Panc1 (cell line): ENCODE data around the gene PROS1. TPM values are rescaled to one million over a fixed set of nuclear protein-coding genes. Genes with fewer than 3 reads are reported as not detected.
"Not testable (repeated sequence)": the region's sequence is repeated elsewhere in the genome, so short reads cannot be mapped to it uniquely, and the experiment has no call there.

ENCODE experiments used
- ATAC-seq: fragments of 200-7000 bp; cut with Tn5 transposase; 2 replicates; pipeline ENCODE4 v1.9.1; 2020; ENCODE audit warnings: mild to moderate bottlenecking, moderate library complexity
- BruUV-seq: library from RNA; stranded (reverse); fragments of 400-500 nt; replicated peaks from 2 replicates; lab custom pipeline; 2021; lab: Mats Ljungman, UMichigan
- CTCF ChIA-PET: fragments of 300-600 bp; sonication (Branson Sonifier 250); formaldehyde crosslinking; loops from one replicate; lab custom pipeline; 2022; ENCODE audit warnings: antibody characterized with exemption; lab: Charles Lee
- POLR2A ChIA-PET: fragments of 300-600 bp; sonication (Branson Sonifier 250); formaldehyde crosslinking; loops from one replicate; lab custom pipeline; 2022; ENCODE audit warnings: antibody characterized with exemption; lab: Charles Lee
- DNase-seq: peaks from one replicate; pipeline ENCODE4 v3.0.0-alpha.2; 2010; ENCODE audit warnings: low read depth, low spot score
- H3K27ac ChIP-seq: 2 replicates; pipeline ENCODE4 v1.5.1; 2011; ENCODE audit warnings: mild to moderate bottlenecking, low read length, inconsistent platforms
- H3K27me3 ChIP-seq: fragments of 200-500 bp; sonication (Bioruptor generic); 2 replicates; pipeline ENCODE4 v1.6.0; 2014; ENCODE audit warnings: low read length, inconsistent platforms; ENCODE audit not compliant: control insufficient read depth, insufficient read depth
- H3K36me3 ChIP-seq: fragments of 200-500 bp; sonication (Bioruptor generic); 2 replicates; pipeline ENCODE4 v1.5.1; 2014; ENCODE audit warnings: inconsistent platforms, mild to moderate bottlenecking, low read length, moderate library complexity; ENCODE audit not compliant: control insufficient read depth, insufficient read depth
- H3K4me1 ChIP-seq: 2 replicates; pipeline ENCODE4 v1.5.1; 2011; ENCODE audit warnings: inconsistent platforms, mild to moderate bottlenecking, low read length, moderate library complexity; ENCODE audit not compliant: control insufficient read depth, insufficient read depth
- H3K4me3 ChIP-seq, 2 experiments: 2 replicates each; pipeline ENCODE4 v1.5.1; 2011 to 2012; ENCODE audit warnings: low read depth in 2 of 2, low read length in 2 of 2, mild to moderate bottlenecking in 2 of 2, inconsistent platforms in 1 of 2, moderate library complexity in 1 of 2
- H3K9me3 ChIP-seq: fragments of 200-500 bp; sonication (Bioruptor generic); 2 replicates; pipeline ENCODE4 v1.5.1; 2014; ENCODE audit warnings: low read depth, mild to moderate bottlenecking, inconsistent platforms, low read length, moderate library complexity; ENCODE audit not compliant: control insufficient read depth, insufficient read depth
- CTCF ChIP-seq: fragments of 450-650 bp; IDR thresholded peaks from 2 replicates; pipeline ENCODE4 v1.5.1; 2017; ENCODE audit warnings: mild to moderate bottlenecking
- POLR2AphosphoS5 ChIP-seq: IDR thresholded peaks from 2 replicates; pipeline ENCODE4 v1.6.1; 2012; ENCODE audit warnings: mild to moderate bottlenecking, low read depth, low read length, moderate library complexity
- REST ChIP-seq, 2 experiments: IDR thresholded peaks; 2 replicates each; pipeline ENCODE4 v1.6.1; 2011 to 2012; ENCODE audit warnings: low read depth in 2 of 2, control low read depth in 1 of 2, low read length in 1 of 2, mild to moderate bottlenecking in 1 of 2, moderate library complexity in 1 of 2; ENCODE audit not compliant: insufficient read depth in 1 of 2
- SIN3A ChIP-seq: IDR thresholded peaks from 2 replicates; pipeline ENCODE4 v1.6.1; 2012; ENCODE audit warnings: low read depth, mild to moderate bottlenecking, low read length, moderate library complexity, borderline replicate concordance; ENCODE audit not compliant: insufficient read depth
- TCF7L2 ChIP-seq: IDR thresholded peaks from 2 replicates; pipeline ENCODE4 v1.6.1; 2011; ENCODE audit warnings: mild to moderate bottlenecking, low read depth, low read length, inconsistent platforms
- in situ Hi-C: cut with HindIII; loops from 2 replicates; pipeline ENCODE4 v1.10.0; 2016; ENCODE audit warnings: low sequenced_read_pairs, low pct_unique_long_range_greater_than_20kb
- intact Hi-C: fragments of 100-400 bp; cut with micrococcal nuclease; formaldehyde crosslinking; loops from one replicate; pipeline ENCODE4 v1.10.0; 2022; ENCODE audit not compliant: unreplicated experiment
- total RNA-seq: library from RNA; stranded (reverse); gene quantifications from one replicate; pipeline ENCODE4 v1.2.1, GENCODE V29; 2021; ENCODE audit not compliant: unreplicated experiment

PROS1 gene
- total RNA-seq, 1 experiment from 2014 or later = 16.8 TPM

- CTCF ChIA-PET = no interaction called here
- Histone ChIP-seq H3K27me3 (no peaks in the 10 kb centered on the region), H3K4me1 (no peaks in the 10 kb centered on the region), H3K4me3 (no peak overlapping the region), H3K36me3 (no peaks in the 10 kb centered on the region), H3K9me3 (no peaks in the 10 kb centered on the region), H3K27ac (no peak overlapping the region)
- POLR2A ChIA-PET = no interaction called here
- in situ Hi-C loops (no loop called here), intact Hi-C loops (no loop called here)
- DNase-seq = no peak
- ATAC-seq = no peak
- TF ChIP-seq CTCF = no peak
- no peak for TF ChIP-seq POLR2AphosphoS5
- TF ChIP-seq SIN3A = no peak
- no peak for TF ChIP-seq REST (IDR thresholded peaks at IDR 0.05; ENCODE audit: insufficient read depth in 1 of 2, low read depth in 2 of 2, low read length in 1 of 2)
- TF ChIP-seq TCF7L2 = no peak
- no TSS peak for BruUV-seq
Measured at GRCh38 chr3:93923006-93923405, 50.7 kb downstream of the PROS1 start.

GRCh38 chr3:93917546-93918029, 56.1 kb downstream of the PROS1 start:
- BruUV-seq, CTCF ChIA-PET, H3K9me3 ChIP-seq, H3K36me3 ChIP-seq, POLR2A ChIA-PET, intact Hi-C loops, H3K4me1 ChIP-seq, H3K4me3 ChIP-seq, ATAC-seq, H3K27ac ChIP-seq, H3K27me3 ChIP-seq, DNase-seq, in situ Hi-C loops: not testable (repeated sequence)

- H3K36me3 ChIP-seq, H3K4me1 ChIP-seq, H3K9me3 ChIP-seq, intact Hi-C loops, POLR2A ChIA-PET, DNase-seq, in situ Hi-C loops, BruUV-seq, H3K4me3 ChIP-seq, CTCF ChIA-PET, H3K27me3 ChIP-seq, ATAC-seq, H3K27ac ChIP-seq: not testable (repeated sequence)
Measured at GRCh38 chr3:93913623-93914022, 60.1 kb downstream of the PROS1 start.
